GM18520 (cell line): ENCODE measurements around the gene CHRNE.
"Not testable (repeated sequence)": the region's sequence is repeated elsewhere in the genome, so short reads cannot be mapped to it uniquely, and the experiment has no call there.

ENCODE experiments used
- ATAC-seq: cut with Tn5 transposase; IDR thresholded peaks from one replicate; pipeline ENCODE4 v1.9.1; 2021; ENCODE audit not compliant: unreplicated experiment

CHRNE gene

GRCh38 chr17:4939796-4940554 lies 37.1 kb upstream of the CHRNE start, which contains the start of the genes RNF167 and SLC25A11:
Gene RNF167, plus strand, starts transcription at chr17:4940268. Its CDS starts 642 bp downstream, at chr17:4940910.
Gene SLC25A11, minus strand, starts transcription at chr17:4940046. Its CDS starts 136 bp downstream, at chr17:4939910.
- peak; percentile 76 for ATAC-seq

- ATAC-seq, result peak; percentile 6
Measured at GRCh38 chr17:4939546-4939795, 36.6 kb upstream of the CHRNE start.

GRCh38 chr17:4938688-4939545 lies 36.0 kb upstream of the CHRNE start:
- ATAC-seq, result no peak

- ATAC-seq, result no peak
Measured at GRCh38 chr17:4938069-4938491, 35.2 kb upstream of the CHRNE start.

GRCh38 chr17:4937553-4937952 lies 34.7 kb upstream of the CHRNE start:
- no peak for ATAC-seq

GRCh38 chr17:4936436-4936835 lies 33.5 kb upstream of the CHRNE start:
- no peak for ATAC-seq

- no peak for ATAC-seq
Measured at GRCh38 chr17:4935650-4936049, 32.8 kb upstream of the CHRNE start.

- ATAC-seq, result no peak
Measured at GRCh38 chr17:4934173-4934979, 31.5 kb upstream of the CHRNE start.

GRCh38 chr17:4933646-4934045 lies 30.7 kb upstream of the CHRNE start:
- ATAC-seq, result no peak

- no peak for ATAC-seq
Measured at GRCh38 chr17:4932756-4933155, 29.9 kb upstream of the CHRNE start.

- no peak for ATAC-seq
Measured at GRCh38 chr17:4931963-4932362, 29.1 kb upstream of the CHRNE start, which contains the start of gene GP1BA. Gene GP1BA, plus strand, starts transcription at chr17:4932277. Its CDS starts 328 bp downstream, at chr17:4932605.

- ATAC-seq, result no peak
Measured at GRCh38 chr17:4928881-4929280, 26.0 kb upstream of the CHRNE start.

- ATAC-seq, result not testable (repeated sequence)
Measured at GRCh38 chr17:4926577-4927335, 23.9 kb upstream of the CHRNE start.

GRCh38 chr17:4921320-4921719 lies 18.4 kb upstream of the CHRNE start:
- ATAC-seq, result no peak

GRCh38 chr17:4920351-4921048 lies 17.6 kb upstream of the CHRNE start:
- no peak for ATAC-seq

- no peak for ATAC-seq
Measured at GRCh38 chr17:4919511-4920047, 16.7 kb upstream of the CHRNE start.

- ATAC-seq, result not testable (repeated sequence)
Measured at GRCh38 chr17:4914551-4914950, 11.7 kb upstream of the CHRNE start.

- no peak for ATAC-seq
Measured at GRCh38 chr17:4913994-4914393, 11.1 kb upstream of the CHRNE start.

GRCh38 chr17:4908711-4909496 lies 6.0 kb upstream of the CHRNE start:
- ATAC-seq, result no peak
